ENCODE measurements around the gene ARV1. TPM values are rescaled to one million over a fixed set of nuclear protein-coding genes. Genes with fewer than 3 reads are reported as not detected.

The ARV1 gene
- polyA plus RNA-seq, 1 experiment: 14.1 TPM

GRCh38 chr1:231016234-231016633 lies 37.3 kb downstream of the ARV1 start:
- CTCF ChIA-PET: interaction anchor here (1.3 kb wide), 1 partner anchor 191 kb away, joined by 5 read pairs; no protein-coding TSS in a partner anchor

GRCh38 chr1:231016966-231017365 lies 38.1 kb downstream of the ARV1 start:
- ChIA-PET CTCF (interaction anchor here (1.3 kb wide), 1 partner anchor 190 kb away, joined by 5 read pairs; no protein-coding TSS in a partner anchor), POLR2A (no interaction called here)
- no peak overlapping the region for H3K4me3 ChIP-seq (ENCODE audit: low read depth, low read length)
- peaks cover 2% of the 10 kb centered on the region; the same call in 1 of the 2 replicates for H3K36me3 ChIP-seq (ENCODE audit: control insufficient read depth, insufficient read depth, low read length)
- H3K27me3 ChIP-seq (ENCODE audit: control insufficient read depth, insufficient read depth, low read length): no peaks in the 10 kb centered on the region
- no peak for DNase-seq (ENCODE audit: low read depth)
- no peak for TF ChIP-seq CTCF (IDR thresholded peaks at IDR 0.05; ENCODE audit: insufficient read depth, low read depth, low read length)

More at GRCh38 chr1:231016234-231016633, 37.3 kb downstream of the ARV1 start:
- Histone ChIP-seq H3K36me3 (ENCODE audit: control insufficient read depth, insufficient read depth, low read length) (peaks cover 2% of the 10 kb centered on the region; the same call in 1 of the 2 replicates), H3K4me3 (ENCODE audit: low read depth, low read length) (no peak overlapping the region), H3K27me3 (ENCODE audit: control insufficient read depth, insufficient read depth, low read length) (no peaks in the 10 kb centered on the region)
- no peak for DNase-seq (ENCODE audit: low read depth)
- TF ChIP-seq CTCF (IDR thresholded peaks at IDR 0.05; ENCODE audit: insufficient read depth, low read depth, low read length): no peak
- POLR2A ChIA-PET: no interaction called here

GRCh38 chr1:231019711-231020110 lies 40.8 kb downstream of the ARV1 start:
- ChIA-PET CTCF (no interaction called here), POLR2A (no interaction called here)
- no peak for DNase-seq (ENCODE audit: low read depth)
- Histone ChIP-seq H3K36me3 (ENCODE audit: control insufficient read depth, insufficient read depth, low read length) (peaks cover 2% of the 10 kb centered on the region; the same call in 1 of the 2 replicates), H3K27me3 (ENCODE audit: control insufficient read depth, insufficient read depth, low read length) (no peaks in the 10 kb centered on the region), H3K4me3 (ENCODE audit: low read depth, low read length) (no peak overlapping the region)
- TF ChIP-seq CTCF (IDR thresholded peaks at IDR 0.05; ENCODE audit: insufficient read depth, low read depth, low read length): no peak

- ChIA-PET POLR2A (no interaction called here), CTCF (no interaction called here)
- no peak for TF ChIP-seq CTCF (IDR thresholded peaks at IDR 0.05; ENCODE audit: insufficient read depth, low read depth, low read length)
- Histone ChIP-seq H3K36me3 (ENCODE audit: control insufficient read depth, insufficient read depth, low read length) (peaks cover 2% of the 10 kb centered on the region; the same call in 1 of the 2 replicates), H3K4me3 (ENCODE audit: low read depth, low read length) (no peak overlapping the region), H3K27me3 (ENCODE audit: control insufficient read depth, insufficient read depth, low read length) (no peaks in the 10 kb centered on the region)
- no peak for DNase-seq (ENCODE audit: low read depth)
These were observed 41.3 kb downstream of the ARV1 start for GRCh38 chr1:231020139-231020601.

GRCh38 chr1:231020816-231021215 lies 41.9 kb downstream of the ARV1 start:
- Histone ChIP-seq H3K27me3 (ENCODE audit: control insufficient read depth, insufficient read depth, low read length) (no peaks in the 10 kb centered on the region), H3K36me3 (ENCODE audit: control insufficient read depth, insufficient read depth, low read length) (peaks cover 2% of the 10 kb centered on the region; the same call in 1 of the 2 replicates), H3K4me3 (ENCODE audit: low read depth, low read length) (no peak overlapping the region)
- no peak for DNase-seq (ENCODE audit: low read depth)
- POLR2A ChIA-PET: no interaction called here
- CTCF ChIA-PET: no interaction called here
- TF ChIP-seq CTCF (IDR thresholded peaks at IDR 0.05; ENCODE audit: insufficient read depth, low read depth, low read length): no peak

Data from BJ (cell line).